Panc1 (cell line): ENCODE data around the gene EXOC6B. TPM values are rescaled to one million over a fixed set of nuclear protein-coding genes. Genes with fewer than 3 reads are reported as not detected.

Experiments used
- ATAC-seq: fragments of 200-7000 bp; cut with Tn5 transposase; 2 replicates; pipeline ENCODE4 v1.9.1; 2020; ENCODE audit warnings: mild to moderate bottlenecking, moderate library complexity
- BruUV-seq: library from RNA; stranded (reverse); fragments of 400-500 nt; replicated peaks from 2 replicates; lab custom pipeline; 2021; lab: Mats Ljungman, UMichigan
- CTCF ChIA-PET: fragments of 300-600 bp; sonication (Branson Sonifier 250); formaldehyde crosslinking; loops from one replicate; lab custom pipeline; 2022; ENCODE audit warnings: antibody characterized with exemption; lab: Charles Lee
- POLR2A ChIA-PET: fragments of 300-600 bp; sonication (Branson Sonifier 250); formaldehyde crosslinking; loops from one replicate; lab custom pipeline; 2022; ENCODE audit warnings: antibody characterized with exemption; lab: Charles Lee
- DNase-seq: peaks from one replicate; pipeline ENCODE4 v3.0.0-alpha.2; 2010; ENCODE audit warnings: low read depth, low spot score
- H3K27ac ChIP-seq: 2 replicates; pipeline ENCODE4 v1.5.1; 2011; ENCODE audit warnings: mild to moderate bottlenecking, low read length, inconsistent platforms
- H3K27me3 ChIP-seq: fragments of 200-500 bp; sonication (Bioruptor generic); 2 replicates; pipeline ENCODE4 v1.6.0; 2014; ENCODE audit warnings: low read length, inconsistent platforms; ENCODE audit not compliant: control insufficient read depth, insufficient read depth
- H3K36me3 ChIP-seq: fragments of 200-500 bp; sonication (Bioruptor generic); 2 replicates; pipeline ENCODE4 v1.5.1; 2014; ENCODE audit warnings: inconsistent platforms, mild to moderate bottlenecking, low read length, moderate library complexity; ENCODE audit not compliant: control insufficient read depth, insufficient read depth
- H3K4me1 ChIP-seq: 2 replicates; pipeline ENCODE4 v1.5.1; 2011; ENCODE audit warnings: inconsistent platforms, mild to moderate bottlenecking, low read length, moderate library complexity; ENCODE audit not compliant: control insufficient read depth, insufficient read depth
- H3K4me3 ChIP-seq, 2 experiments: 2 replicates each; pipeline ENCODE4 v1.5.1; 2011 to 2012; ENCODE audit warnings: low read depth in 2 of 2, low read length in 2 of 2, mild to moderate bottlenecking in 2 of 2, inconsistent platforms in 1 of 2, moderate library complexity in 1 of 2
- H3K9me3 ChIP-seq: fragments of 200-500 bp; sonication (Bioruptor generic); 2 replicates; pipeline ENCODE4 v1.5.1; 2014; ENCODE audit warnings: low read depth, mild to moderate bottlenecking, inconsistent platforms, low read length, moderate library complexity; ENCODE audit not compliant: control insufficient read depth, insufficient read depth
- CTCF ChIP-seq: fragments of 450-650 bp; IDR thresholded peaks from 2 replicates; pipeline ENCODE4 v1.5.1; 2017; ENCODE audit warnings: mild to moderate bottlenecking
- POLR2AphosphoS5 ChIP-seq: IDR thresholded peaks from 2 replicates; pipeline ENCODE4 v1.6.1; 2012; ENCODE audit warnings: mild to moderate bottlenecking, low read depth, low read length, moderate library complexity
- REST ChIP-seq, 2 experiments: IDR thresholded peaks; 2 replicates each; pipeline ENCODE4 v1.6.1; 2011 to 2012; ENCODE audit warnings: low read depth in 2 of 2, control low read depth in 1 of 2, low read length in 1 of 2, mild to moderate bottlenecking in 1 of 2, moderate library complexity in 1 of 2; ENCODE audit not compliant: insufficient read depth in 1 of 2
- SIN3A ChIP-seq: IDR thresholded peaks from 2 replicates; pipeline ENCODE4 v1.6.1; 2012; ENCODE audit warnings: low read depth, mild to moderate bottlenecking, low read length, moderate library complexity, borderline replicate concordance; ENCODE audit not compliant: insufficient read depth
- TCF7L2 ChIP-seq: IDR thresholded peaks from 2 replicates; pipeline ENCODE4 v1.6.1; 2011; ENCODE audit warnings: mild to moderate bottlenecking, low read depth, low read length, inconsistent platforms
- in situ Hi-C: cut with HindIII; loops from 2 replicates; pipeline ENCODE4 v1.10.0; 2016; ENCODE audit warnings: low sequenced_read_pairs, low pct_unique_long_range_greater_than_20kb
- intact Hi-C: fragments of 100-400 bp; cut with micrococcal nuclease; formaldehyde crosslinking; loops from one replicate; pipeline ENCODE4 v1.10.0; 2022; ENCODE audit not compliant: unreplicated experiment
- total RNA-seq: library from RNA; stranded (reverse); gene quantifications from one replicate; pipeline ENCODE4 v1.2.1, GENCODE V29; 2021; ENCODE audit not compliant: unreplicated experiment

The EXOC6B gene
- total RNA-seq, 1 experiment from 2014 or later = 23.2 TPM

- no peaks in the 10 kb centered on the region for H3K27me3 ChIP-seq
- no peak overlapping the region for H3K27ac ChIP-seq
- H3K36me3 ChIP-seq = no peaks in the 10 kb centered on the region
- peaks cover 4% of the 10 kb centered on the region; the same call in 1 of the 2 replicates for H3K9me3 ChIP-seq
- no TSS peak for BruUV-seq
- TF ChIP-seq CTCF (0 out of 2 replicates have a peak, but pooled peaks have one; percentile 1), POLR2AphosphoS5 (no peak), REST (IDR thresholded peaks at IDR 0.05; ENCODE audit: insufficient read depth in 1 of 2, low read depth in 2 of 2, low read length in 1 of 2) (no peak), SIN3A (no peak), TCF7L2 (no peak)
- in situ Hi-C loops (no loop called here), intact Hi-C loops (no loop called here)
- ChIA-PET CTCF (interaction anchor here (0.9 kb wide), 1 partner anchor 80 kb away, joined by 3 read pairs; no protein-coding TSS in a partner anchor), POLR2A (no interaction called here)
- no peak overlapping the region for H3K4me3 ChIP-seq
- no peaks in the 10 kb centered on the region for H3K4me1 ChIP-seq
- DNase-seq (no peak), ATAC-seq (no peak)
Observed at GRCh38 chr2:72781480-72781879, 44.4 kb downstream of the EXOC6B start.

- Histone ChIP-seq H3K4me3 (no peak overlapping the region), H3K4me1 (no peaks in the 10 kb centered on the region), H3K9me3 (peaks cover 4% of the 10 kb centered on the region; the same call in 1 of the 2 replicates), H3K27me3 (no peaks in the 10 kb centered on the region), H3K27ac (no peak overlapping the region), H3K36me3 (no peaks in the 10 kb centered on the region)
- POLR2A ChIA-PET = no interaction called here
- intact Hi-C loops (no loop called here), in situ Hi-C loops (no loop called here)
- BruUV-seq = no TSS peak
- no peak for TF ChIP-seq CTCF
- no peak for TF ChIP-seq TCF7L2
- TF ChIP-seq REST (IDR thresholded peaks at IDR 0.05; ENCODE audit: insufficient read depth in 1 of 2, low read depth in 2 of 2, low read length in 1 of 2) = no peak
- TF ChIP-seq SIN3A = no peak
- no peak for TF ChIP-seq POLR2AphosphoS5
- CTCF ChIA-PET = interaction anchor here (0.9 kb wide), 1 partner anchor 81 kb away, joined by 3 read pairs; no protein-coding TSS in a partner anchor
- ATAC-seq (no peak), DNase-seq (no peak)
Observed at GRCh38 chr2:72780477-72780876, 45.4 kb downstream of the EXOC6B start.
